ENCODE data around the gene PNN.
"Not testable (repeated sequence)": the region's sequence is repeated elsewhere in the genome, so short reads cannot be mapped to it uniquely, and the experiment has no call there.

GRCh38 chr14:39137835-39138234 is 37.2 kb upstream of the PNN start:
- not testable (repeated sequence) for TF ChIP-seq POLR2A, CHD1, NFE2L2, SMC3 (IDR thresholded peaks at IDR 0.05; ENCODE audit: low read depth, low read length)
- TF ChIP-seq, protein P1, sequence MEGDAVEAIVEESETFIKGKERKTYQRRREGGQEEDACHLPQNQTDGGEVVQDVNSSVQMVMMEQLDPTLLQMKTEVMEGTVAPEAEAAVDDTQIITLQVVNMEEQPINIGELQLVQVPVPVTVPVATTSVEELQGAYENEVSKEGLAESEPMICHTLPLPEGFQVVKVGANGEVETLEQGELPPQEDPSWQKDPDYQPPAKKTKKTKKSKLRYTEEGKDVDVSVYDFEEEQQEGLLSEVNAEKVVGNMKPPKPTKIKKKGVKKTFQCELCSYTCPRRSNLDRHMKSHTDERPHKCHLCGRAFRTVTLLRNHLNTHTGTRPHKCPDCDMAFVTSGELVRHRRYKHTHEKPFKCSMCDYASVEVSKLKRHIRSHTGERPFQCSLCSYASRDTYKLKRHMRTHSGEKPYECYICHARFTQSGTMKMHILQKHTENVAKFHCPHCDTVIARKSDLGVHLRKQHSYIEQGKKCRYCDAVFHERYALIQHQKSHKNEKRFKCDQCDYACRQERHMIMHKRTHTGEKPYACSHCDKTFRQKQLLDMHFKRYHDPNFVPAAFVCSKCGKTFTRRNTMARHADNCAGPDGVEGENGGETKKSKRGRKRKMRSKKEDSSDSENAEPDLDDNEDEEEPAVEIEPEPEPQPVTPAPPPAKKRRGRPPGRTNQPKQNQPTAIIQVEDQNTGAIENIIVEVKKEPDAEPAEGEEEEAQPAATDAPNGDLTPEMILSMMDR (conservative IDR thresholded peaks at IDR 0.05; ENCODE audit: low read depth, low read length), result not testable (repeated sequence)
- TF ChIP-seq, protein P2, sequence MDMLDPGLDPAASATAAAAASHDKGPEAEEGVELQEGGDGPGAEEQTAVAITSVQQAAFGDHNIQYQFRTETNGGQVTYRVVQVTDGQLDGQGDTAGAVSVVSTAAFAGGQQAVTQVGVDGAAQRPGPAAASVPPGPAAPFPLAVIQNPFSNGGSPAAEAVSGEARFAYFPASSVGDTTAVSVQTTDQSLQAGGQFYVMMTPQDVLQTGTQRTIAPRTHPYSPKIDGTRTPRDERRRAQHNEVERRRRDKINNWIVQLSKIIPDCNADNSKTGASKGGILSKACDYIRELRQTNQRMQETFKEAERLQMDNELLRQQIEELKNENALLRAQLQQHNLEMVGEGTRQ (IDR thresholded peaks at IDR 0.05; ENCODE audit: low read depth, low read length), result not testable (repeated sequence)
